ENCODE results near the gene ECE1. TPM values are rescaled to one million over a fixed set of nuclear protein-coding genes. Genes with fewer than 3 reads are reported as not detected.
"Not testable (repeated sequence)": the region's sequence is repeated elsewhere in the genome, so short reads cannot be mapped to it uniquely, and the experiment has no call there.

Gene ECE1
- total and polyA plus RNA-seq, 2 of the 8 experiments (the other 6 are each of a cell fraction or from before 2014, with no cell fraction given) = 21.4 to 36.8 TPM

DNA sequence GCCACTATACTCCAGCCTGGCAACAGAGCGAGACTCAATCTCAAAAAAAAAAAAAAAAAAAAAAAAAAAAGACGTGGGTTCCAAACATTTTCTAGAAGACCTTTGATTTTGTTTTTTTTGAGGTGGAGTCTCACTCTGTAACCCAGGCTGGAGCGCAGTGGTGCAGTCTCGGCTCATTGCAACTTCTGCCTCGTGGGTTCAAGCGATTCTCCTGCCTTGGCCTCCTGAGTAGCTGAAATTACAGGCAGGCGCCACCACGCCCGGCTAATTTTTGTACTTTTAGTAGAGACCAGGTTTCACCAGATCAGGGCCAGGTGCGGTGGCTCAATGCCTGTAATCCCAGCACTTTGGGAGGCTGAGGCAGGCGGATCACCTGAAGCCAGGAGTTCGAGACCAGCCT is 117.2 kb downstream of the ECE1 start:
- H3K23ac ChIP-seq (ENCODE audit: insufficient read length); H2BK12ac ChIP-seq (ENCODE audit: low read depth, low read length); H3K4me2 ChIP-seq (ENCODE audit: insufficient read depth in 1 of 2, low read depth in 2 of 2, low read length in 2 of 2); H3K4ac ChIP-seq (replicated peaks; ENCODE audit: insufficient read length, low read depth, low read length); H4K5ac ChIP-seq (ENCODE audit: insufficient read length, low read depth, low read length); H4K91ac ChIP-seq (replicated peaks; ENCODE audit: insufficient read length, low read length); H3K9me3 ChIP-seq (ENCODE audit: insufficient read depth in 2 of 2, low read depth in 1 of 2, low read length in 1 of 2); H3K14ac ChIP-seq (ENCODE audit: insufficient read length); H3K79me1 ChIP-seq (ENCODE audit: low read depth, low read length); H3K27me3 ChIP-seq (replicated peaks in 1 of 4; ENCODE audit: control insufficient read depth in 3 of 4, extremely low read depth in 1 of 4, insufficient read depth in 3 of 4, low read length in 3 of 4); DNase-seq (ENCODE audit: low read depth in 1 of 2, low spot score in 2 of 2); H3K9ac ChIP-seq (replicated peaks in 1 of 4; ENCODE audit: extremely low read depth in 1 of 4, low read depth in 3 of 4, low read length in 3 of 4); H3K23me2 ChIP-seq (ENCODE audit: low read depth, low read length); H3K18ac ChIP-seq (ENCODE audit: extremely low read depth, low read length); H4K8ac ChIP-seq (ENCODE audit: extremely low read depth, insufficient read depth, low read length); H2BK15ac ChIP-seq (ENCODE audit: low read length); H2AK5ac ChIP-seq (ENCODE audit: low read depth, low read length); H3K4me3 ChIP-seq (ENCODE audit: extremely low read depth in 1 of 4, insufficient read depth in 2 of 4, low read depth in 3 of 4, low read length in 4 of 4); H3K56ac ChIP-seq (replicated peaks; ENCODE audit: insufficient read length, low read depth, low read length); H2BK120ac ChIP-seq (replicated peaks; ENCODE audit: low read depth, low read length); H2BK20ac ChIP-seq (ENCODE audit: low read length); FAIRE-seq; H3K4me1 ChIP-seq (replicated peaks in 1 of 4; ENCODE audit: control insufficient read depth in 3 of 4, insufficient read depth in 4 of 4, low read length in 3 of 4); H2AFZ ChIP-seq (ENCODE audit: low read length); H2BK5ac ChIP-seq (ENCODE audit: low read depth, low read length); H3K27ac ChIP-seq (ENCODE audit: low read depth, low read length): not testable (repeated sequence)
- Histone ChIP-seq H4K20me1 (replicated peaks in 1 of 2; ENCODE audit: control insufficient read depth in 1 of 2, insufficient read depth in 2 of 2, low read length in 2 of 2) (peaks cover 7 to 12% of the 10 kb centered on the region in 2 experiments), H3K79me2 (ENCODE audit: control insufficient read depth in 1 of 2, insufficient read depth in 2 of 2, low read length in 2 of 2) (peaks cover 7 to 75% of the 10 kb centered on the region in 2 experiments), H3K36me3 (ENCODE audit: control insufficient read depth in 2 of 4, insufficient read depth in 4 of 4, low read length in 3 of 4) (peaks cover 0 to 24% (median 4%) of the 10 kb centered on the region in 4 experiments; a peak in 4 of 8 replicates)
- POLR2A ChIA-PET (ENCODE audit: partially characterized antibody) = interaction anchor here (0.9 kb wide), 1 partner anchor 325 kb away, joined by 3 read pairs; no protein-coding TSS in a partner anchor
- WGBS, 2 experiments (ENCODE audit: extremely low coverage in 1 of 2, insufficient coverage in 1 of 2, insufficient read length in 1 of 2, insufficient replicate concordance in 2 of 2, low coverage in 1 of 2, low lambda C conversion rate in 2 of 2, missing lambda C conversion rate in 1 of 2) = 90% methylated on average over 10 of the region's 12 CpGs; no CpG with 5 or more reads in 1 of the 2 experiments
- CTCF ChIA-PET (ENCODE audit: partially characterized antibody) = interaction anchor here (0.8 kb wide), 1 partner anchor 44 kb away, joined by 3 read pairs; no protein-coding TSS in a partner anchor

DNA sequence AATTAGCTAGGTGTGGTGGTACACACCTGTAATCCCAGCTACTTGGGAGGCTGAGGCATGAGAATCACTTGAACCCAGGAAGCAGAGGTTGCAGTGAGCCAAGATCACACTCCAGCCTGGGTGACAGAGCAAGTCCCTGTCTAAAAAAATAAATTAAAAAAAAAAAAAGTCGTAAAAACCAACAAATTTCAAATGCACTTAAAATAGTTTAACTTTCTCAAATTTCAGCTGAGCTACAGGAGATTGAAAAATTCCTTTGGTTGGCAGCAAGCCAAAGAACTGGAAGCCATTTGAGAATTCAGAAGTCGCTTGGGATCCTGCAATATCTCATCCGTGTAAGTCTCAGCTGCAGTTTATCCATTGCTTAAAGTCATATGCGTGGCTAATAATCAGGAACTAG is 119.4 kb downstream of the ECE1 start:
- ChIA-PET CTCF (ENCODE audit: partially characterized antibody) (interaction anchor here (0.6 kb wide), 1 partner anchor 187 kb away, joined by 3 read pairs; no protein-coding TSS in a partner anchor), POLR2A (ENCODE audit: partially characterized antibody) (interaction anchor here (0.6 kb wide), 1 partner anchor 401 kb away, joined by 3 read pairs; no protein-coding TSS in a partner anchor)
- H3K79me2 ChIP-seq (ENCODE audit: control insufficient read depth in 1 of 2, insufficient read depth in 2 of 2, low read length in 2 of 2) = peaks cover 7 to 95% of the 10 kb centered on the region in 2 experiments
- not testable (repeated sequence) for H3K23ac ChIP-seq (ENCODE audit: insufficient read length); H4K8ac ChIP-seq (ENCODE audit: extremely low read depth, insufficient read depth, low read length); DNase-seq (ENCODE audit: low read depth in 1 of 2, low spot score in 2 of 2); H3K18ac ChIP-seq (ENCODE audit: extremely low read depth, low read length); H2BK5ac ChIP-seq (ENCODE audit: low read depth, low read length); H3K9ac ChIP-seq (replicated peaks in 1 of 4; ENCODE audit: extremely low read depth in 1 of 4, low read depth in 3 of 4, low read length in 3 of 4); FAIRE-seq; H3K27me3 ChIP-seq (replicated peaks in 1 of 4; ENCODE audit: control insufficient read depth in 3 of 4, extremely low read depth in 1 of 4, insufficient read depth in 3 of 4, low read length in 3 of 4); H3K4ac ChIP-seq (replicated peaks; ENCODE audit: insufficient read length, low read depth, low read length); H2AFZ ChIP-seq (ENCODE audit: low read length); H3K4me1 ChIP-seq (replicated peaks in 1 of 4; ENCODE audit: control insufficient read depth in 3 of 4, insufficient read depth in 4 of 4, low read length in 3 of 4); H2BK15ac ChIP-seq (ENCODE audit: low read length); H2BK120ac ChIP-seq (replicated peaks; ENCODE audit: low read depth, low read length); H3K4me2 ChIP-seq (ENCODE audit: insufficient read depth in 1 of 2, low read depth in 2 of 2, low read length in 2 of 2); H2BK12ac ChIP-seq (ENCODE audit: low read depth, low read length); H2BK20ac ChIP-seq (ENCODE audit: low read length); H3K79me1 ChIP-seq (ENCODE audit: low read depth, low read length); H3K4me3 ChIP-seq (ENCODE audit: extremely low read depth in 1 of 4, insufficient read depth in 2 of 4, low read depth in 3 of 4, low read length in 4 of 4); H3K27ac ChIP-seq (ENCODE audit: low read depth, low read length); H3K9me3 ChIP-seq (ENCODE audit: insufficient read depth in 2 of 2, low read depth in 1 of 2, low read length in 1 of 2); H3K14ac ChIP-seq (ENCODE audit: insufficient read length); H3K56ac ChIP-seq (replicated peaks; ENCODE audit: insufficient read length, low read depth, low read length); H3K23me2 ChIP-seq (ENCODE audit: low read depth, low read length); H4K5ac ChIP-seq (ENCODE audit: insufficient read length, low read depth, low read length); H2AK5ac ChIP-seq (ENCODE audit: low read depth, low read length); H4K91ac ChIP-seq (replicated peaks; ENCODE audit: insufficient read length, low read length)
- 95% methylated on average over 4 of the region's 4 CpGs; no CpG with 5 or more reads in 1 of the 2 experiments for WGBS, 2 experiments (ENCODE audit: extremely low coverage in 1 of 2, insufficient coverage in 1 of 2, insufficient read length in 1 of 2, insufficient replicate concordance in 2 of 2, low coverage in 1 of 2, low lambda C conversion rate in 2 of 2, missing lambda C conversion rate in 1 of 2)
- H4K20me1 ChIP-seq (replicated peaks in 1 of 2; ENCODE audit: control insufficient read depth in 1 of 2, insufficient read depth in 2 of 2, low read length in 2 of 2) = peaks cover 9 to 13% of the 10 kb centered on the region in 2 experiments
- H3K36me3 ChIP-seq (ENCODE audit: control insufficient read depth in 2 of 4, insufficient read depth in 4 of 4, low read length in 3 of 4) = peaks cover 0 to 34% (median 4%) of the 10 kb centered on the region in 4 experiments; a peak in 4 of 8 replicates
